Measurements from ENCODE around the gene HIP1R. TPM values are rescaled to one million over a fixed set of nuclear protein-coding genes. Genes with fewer than 3 reads are reported as not detected.
"Not testable (repeated sequence)": the region's sequence is repeated elsewhere in the genome, so short reads cannot be mapped to it uniquely, and the experiment has no call there.

The HIP1R gene
- total RNA-seq, 1 experiment from 2014 or later, result 33.1 TPM

DNA sequence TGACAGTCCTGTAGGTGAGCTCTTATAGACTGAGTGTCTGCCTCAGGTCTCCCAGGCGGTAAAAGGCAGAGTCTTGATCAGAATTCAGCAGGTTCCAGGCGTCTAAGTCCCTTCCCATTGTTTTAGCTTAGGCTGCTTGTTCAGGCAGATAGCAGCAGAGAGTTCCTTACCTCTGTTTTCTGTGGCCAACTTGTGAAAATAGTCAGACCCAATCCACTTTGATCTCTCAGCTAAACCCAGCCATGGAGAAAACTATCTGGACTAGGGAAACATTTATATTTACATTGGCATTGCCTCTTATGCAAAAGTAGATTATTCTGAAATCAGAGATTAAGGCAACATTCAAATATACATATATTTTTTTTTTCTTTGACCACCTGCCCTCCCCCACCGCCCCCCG lies 39.5 kb upstream of the HIP1R start:
- no peaks in the 10 kb centered on the region for H3K36me3 ChIP-seq (ENCODE audit: low read depth)
- no peaks in the 10 kb centered on the region for H3K27me3 ChIP-seq (ENCODE audit: insufficient read depth, low read depth)
- H3K4me2 ChIP-seq, result no peak overlapping the region
- H3K79me2 ChIP-seq (ENCODE audit: low read depth), result no peaks in the 10 kb centered on the region
- POLR2A ChIA-PET (ENCODE audit: unreplicated experiment), result no interaction called here
- no peaks in the 10 kb centered on the region for H3K9me3 ChIP-seq (ENCODE audit: insufficient read depth, low read depth)
- H3K4me3 ChIP-seq, result no peak overlapping the region
- H3K9me2 ChIP-seq (ENCODE audit: insufficient read depth), result no peaks in the 10 kb centered on the region
- intact Hi-C loops (cut with micrococcal nuclease; ENCODE audit: unreplicated experiment), result no loop called here
- H3K27ac ChIP-seq, result no peak overlapping the region
- no TSS peak for BruUV-seq (replicated peaks)
- no peaks in the 10 kb centered on the region for H4K20me1 ChIP-seq (ENCODE audit: insufficient read depth)
- H3K4me1 ChIP-seq (replicated peaks; ENCODE audit: insufficient read depth), result no peaks in the 10 kb centered on the region
- CTCF ChIA-PET, result no interaction called here
- DNase-seq, result no peak
- 0 out of 2 replicates have a peak, but pooled peaks cover 5% of the 10 kb centered on the region for H3F3A ChIP-seq (ENCODE audit: insufficient read depth, low read depth)
- H2AFZ ChIP-seq, result no peak overlapping the region
- TF ChIP-seq EZH2 (IDR thresholded peaks at IDR 0.05; ENCODE audit: low read depth), result no peak
- TF ChIP-seq, protein P1, sequence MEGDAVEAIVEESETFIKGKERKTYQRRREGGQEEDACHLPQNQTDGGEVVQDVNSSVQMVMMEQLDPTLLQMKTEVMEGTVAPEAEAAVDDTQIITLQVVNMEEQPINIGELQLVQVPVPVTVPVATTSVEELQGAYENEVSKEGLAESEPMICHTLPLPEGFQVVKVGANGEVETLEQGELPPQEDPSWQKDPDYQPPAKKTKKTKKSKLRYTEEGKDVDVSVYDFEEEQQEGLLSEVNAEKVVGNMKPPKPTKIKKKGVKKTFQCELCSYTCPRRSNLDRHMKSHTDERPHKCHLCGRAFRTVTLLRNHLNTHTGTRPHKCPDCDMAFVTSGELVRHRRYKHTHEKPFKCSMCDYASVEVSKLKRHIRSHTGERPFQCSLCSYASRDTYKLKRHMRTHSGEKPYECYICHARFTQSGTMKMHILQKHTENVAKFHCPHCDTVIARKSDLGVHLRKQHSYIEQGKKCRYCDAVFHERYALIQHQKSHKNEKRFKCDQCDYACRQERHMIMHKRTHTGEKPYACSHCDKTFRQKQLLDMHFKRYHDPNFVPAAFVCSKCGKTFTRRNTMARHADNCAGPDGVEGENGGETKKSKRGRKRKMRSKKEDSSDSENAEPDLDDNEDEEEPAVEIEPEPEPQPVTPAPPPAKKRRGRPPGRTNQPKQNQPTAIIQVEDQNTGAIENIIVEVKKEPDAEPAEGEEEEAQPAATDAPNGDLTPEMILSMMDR (conservative IDR thresholded peaks at IDR 0.05), result no peak

- H3K36me3 ChIP-seq (ENCODE audit: low read depth), result no peaks in the 10 kb centered on the region
- H2AFZ ChIP-seq, result no peak overlapping the region
- no TSS peak for BruUV-seq (replicated peaks)
- POLR2A ChIA-PET (ENCODE audit: unreplicated experiment), result no interaction called here
- H4K20me1 ChIP-seq (ENCODE audit: insufficient read depth), result no peaks in the 10 kb centered on the region
- H3K9me2 ChIP-seq (ENCODE audit: insufficient read depth), result no peaks in the 10 kb centered on the region
- no peak overlapping the region for H3K27ac ChIP-seq
- H3K4me3 ChIP-seq, result no peak overlapping the region
- no peaks in the 10 kb centered on the region for H3K9me3 ChIP-seq (ENCODE audit: insufficient read depth, low read depth)
- H3K79me2 ChIP-seq (ENCODE audit: low read depth), result no peaks in the 10 kb centered on the region
- CTCF ChIA-PET, result interaction anchor here (0.9 kb wide), 1 partner anchor 166 kb away, joined by 4 read pairs; the partner anchor contains the start of gene ABCB9
- 0 out of 2 replicates have a peak, but pooled peaks cover 4% of the 10 kb centered on the region for H3F3A ChIP-seq (ENCODE audit: insufficient read depth, low read depth)
- H3K4me1 ChIP-seq (replicated peaks; ENCODE audit: insufficient read depth), result no peaks in the 10 kb centered on the region
- intact Hi-C loops (cut with micrococcal nuclease; ENCODE audit: unreplicated experiment), result no loop called here
- DNase-seq, result no peak
- H3K27me3 ChIP-seq (ENCODE audit: insufficient read depth, low read depth), result no peaks in the 10 kb centered on the region
- H3K4me2 ChIP-seq, result no peak overlapping the region
- TF ChIP-seq EZH2 (IDR thresholded peaks at IDR 0.05; ENCODE audit: low read depth), result no peak
- TF ChIP-seq, protein P1 (conservative IDR thresholded peaks at IDR 0.05), result no peak
These were observed 35.5 kb upstream of the HIP1R start for GRCh38 chr12:122799641-122800243.

GRCh38 chr12:122803937-122804336 lies 31.3 kb upstream of the HIP1R start:
- Histone ChIP-seq H2AFZ (no peak overlapping the region), H3K79me2 (ENCODE audit: low read depth) (no peaks in the 10 kb centered on the region), H4K20me1 (ENCODE audit: insufficient read depth) (no peaks in the 10 kb centered on the region), H3K9me2 (ENCODE audit: insufficient read depth) (no peaks in the 10 kb centered on the region), H3K4me3 (no peak overlapping the region), H3K4me1 (replicated peaks; ENCODE audit: insufficient read depth) (0 out of 2 replicates have a peak, but pooled peaks cover 2% of the 10 kb centered on the region), H3K4me2 (no peak overlapping the region), H3K36me3 (ENCODE audit: low read depth) (no peaks in the 10 kb centered on the region), H3F3A (ENCODE audit: insufficient read depth, low read depth) (0 out of 2 replicates have a peak, but pooled peaks cover 4% of the 10 kb centered on the region), H3K27me3 (ENCODE audit: insufficient read depth, low read depth) (no peaks in the 10 kb centered on the region), H3K27ac (no peak overlapping the region), H3K9me3 (ENCODE audit: insufficient read depth, low read depth) (no peaks in the 10 kb centered on the region)
- ChIA-PET CTCF (no interaction called here), POLR2A (ENCODE audit: unreplicated experiment) (no interaction called here)
- BruUV-seq (replicated peaks), result no TSS peak
- no peak for DNase-seq
- intact Hi-C loops (cut with micrococcal nuclease; ENCODE audit: unreplicated experiment), result no loop called here
- no peak for TF ChIP-seq EZH2 (IDR thresholded peaks at IDR 0.05; ENCODE audit: low read depth)
- TF ChIP-seq, protein P1 (conservative IDR thresholded peaks at IDR 0.05), result no peak

- H3K9me3 ChIP-seq (ENCODE audit: insufficient read depth, low read depth); H3K79me2 ChIP-seq (ENCODE audit: low read depth); BruUV-seq (replicated peaks); H3K4me3 ChIP-seq; H2AFZ ChIP-seq; H3K36me3 ChIP-seq (ENCODE audit: low read depth); H4K20me1 ChIP-seq (ENCODE audit: insufficient read depth); H3F3A ChIP-seq (ENCODE audit: insufficient read depth, low read depth); H3K27ac ChIP-seq; POLR2A ChIA-PET (ENCODE audit: unreplicated experiment); H3K4me1 ChIP-seq (replicated peaks; ENCODE audit: insufficient read depth); H3K9me2 ChIP-seq (ENCODE audit: insufficient read depth); DNase-seq; intact Hi-C loops (cut with micrococcal nuclease; ENCODE audit: unreplicated experiment); H3K4me2 ChIP-seq; H3K27me3 ChIP-seq (ENCODE audit: insufficient read depth, low read depth): not testable (repeated sequence)
- CTCF ChIA-PET, result interaction anchor here (0.6 to 0.7 kb wide), 6 partner anchors 29 to 513 kb away, joined by 3 to 12 read pairs (median 5); no protein-coding TSS in a partner anchor
These were observed 30.3 kb upstream of the HIP1R start for GRCh38 chr12:122804957-122805356.

All from PC-9 (cell line).